ENCODE results near the gene ORAI3.
A peak's percentile ranks its signal among the peaks of the same experiment; 100 is the strongest.

The ORAI3 gene

GRCh38 chr16:30948667-30949649 is at the start of gene ORAI3:
TSS of gene ORAI3 (plus strand) at chr16:30949068. CDS start at chr16:30949290, 222 bp downstream.
- TF ChIP-seq USF1 (IDR thresholded peaks at IDR 0.05) (peak; percentile 77), REST (IDR thresholded peaks at IDR 0.05; ENCODE audit: low read depth) (no peak), CEBPB (IDR thresholded peaks at IDR 0.05) (no peak), RAD21 (IDR thresholded peaks at IDR 0.05; ENCODE audit: low read depth) (no peak), NFIC (IDR thresholded peaks at IDR 0.05) (no peak), MAX (IDR thresholded peaks at IDR 0.05) (no peak), TEAD4 (IDR thresholded peaks at IDR 0.05) (no peak), TAF1 (IDR thresholded peaks at IDR 0.05; ENCODE audit: low read depth) (peak; percentile 14; the same call in 1 of the 2 replicates), EP300 (IDR thresholded peaks at IDR 0.05; ENCODE audit: borderline replicate concordance) (no peak), ZBTB7A (IDR thresholded peaks at IDR 0.05; ENCODE audit: low read depth) (peak; percentile 84), FOXM1 (IDR thresholded peaks at IDR 0.05; ENCODE audit: borderline replicate concordance, low read depth) (no peak)

GRCh38 chr16:30899794-30900193 is 49.1 kb upstream of the ORAI3 start:
- TF ChIP-seq TCF12 (IDR thresholded peaks at IDR 0.05; ENCODE audit: low read depth) (no peak), RAD21 (IDR thresholded peaks at IDR 0.05; ENCODE audit: low read depth) (no peak), USF1 (IDR thresholded peaks at IDR 0.05) (no peak), YY1 (IDR thresholded peaks at IDR 0.05; ENCODE audit: low read depth) (no peak), FOXM1 (IDR thresholded peaks at IDR 0.05; ENCODE audit: borderline replicate concordance, low read depth) (no peak), CEBPB (IDR thresholded peaks at IDR 0.05) (no peak), TAF1 (IDR thresholded peaks at IDR 0.05; ENCODE audit: low read depth) (no peak), CREB1 (IDR thresholded peaks at IDR 0.05; ENCODE audit: low read depth) (no peak), NFIC (IDR thresholded peaks at IDR 0.05) (no peak), EP300 (IDR thresholded peaks at IDR 0.05; ENCODE audit: borderline replicate concordance) (no peak)

- TF ChIP-seq ZBTB7A (IDR thresholded peaks at IDR 0.05; ENCODE audit: low read depth) (no peak), YY1 (IDR thresholded peaks at IDR 0.05; ENCODE audit: low read depth) (no peak), TCF12 (IDR thresholded peaks at IDR 0.05; ENCODE audit: low read depth) (no peak), MAX (IDR thresholded peaks at IDR 0.05) (no peak), USF1 (IDR thresholded peaks at IDR 0.05) (no peak), FOXM1 (IDR thresholded peaks at IDR 0.05; ENCODE audit: borderline replicate concordance, low read depth) (no peak), CREB1 (IDR thresholded peaks at IDR 0.05; ENCODE audit: low read depth) (no peak)
Observed at GRCh38 chr16:30900588-30900987, 48.3 kb upstream of the ORAI3 start.

GRCh38 chr16:30901201-30902028 is 47.5 kb upstream of the ORAI3 start:
- TF ChIP-seq TAF1 (IDR thresholded peaks at IDR 0.05; ENCODE audit: low read depth) (no peak), REST (IDR thresholded peaks at IDR 0.05; ENCODE audit: low read depth) (no peak), TEAD4 (IDR thresholded peaks at IDR 0.05) (no peak), MAX (IDR thresholded peaks at IDR 0.05) (no peak), ZBTB7A (IDR thresholded peaks at IDR 0.05; ENCODE audit: low read depth) (no peak), USF1 (IDR thresholded peaks at IDR 0.05) (no peak), CREB1 (IDR thresholded peaks at IDR 0.05; ENCODE audit: low read depth) (no peak), EGR1 (IDR thresholded peaks at IDR 0.05) (no peak), TCF12 (IDR thresholded peaks at IDR 0.05; ENCODE audit: low read depth) (no peak), FOXM1 (IDR thresholded peaks at IDR 0.05; ENCODE audit: borderline replicate concordance, low read depth) (no peak)

Measured in Ishikawa (cell line).